Measurements from ENCODE around the gene LGALS1.
"Not testable (repeated sequence)": the region's sequence is repeated elsewhere in the genome, so short reads cannot be mapped to it uniquely, and the experiment has no call there.

Gene LGALS1

GRCh38 chr22:37692627-37693285 lies 17.3 kb downstream of the LGALS1 start:
- DNase-seq, result no peak

DNA sequence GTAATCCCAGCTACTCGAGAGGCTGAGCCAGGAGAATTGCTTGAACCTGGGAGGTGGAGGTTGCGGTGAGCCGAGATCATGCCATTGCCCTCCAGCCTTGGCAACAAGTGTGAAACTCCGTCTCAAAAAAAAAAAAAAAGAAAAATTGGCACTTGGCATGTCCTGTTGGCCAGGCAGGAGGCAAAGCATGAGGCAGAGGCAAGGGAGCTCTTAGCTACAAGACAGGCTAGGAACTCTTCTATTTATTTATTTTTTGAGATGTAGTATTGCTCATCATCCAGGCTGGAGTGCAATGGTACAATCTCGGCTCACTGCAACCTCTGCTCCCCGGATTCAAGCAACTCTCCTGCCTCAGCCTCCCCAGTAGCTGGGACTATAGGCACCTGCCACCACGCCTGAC lies 18.7 kb downstream of the LGALS1 start:
- DNase-seq, result not testable (repeated sequence)

GRCh38 chr22:37696260-37696656 lies 20.8 kb downstream of the LGALS1 start:
- not testable (repeated sequence) for DNase-seq

DNA sequence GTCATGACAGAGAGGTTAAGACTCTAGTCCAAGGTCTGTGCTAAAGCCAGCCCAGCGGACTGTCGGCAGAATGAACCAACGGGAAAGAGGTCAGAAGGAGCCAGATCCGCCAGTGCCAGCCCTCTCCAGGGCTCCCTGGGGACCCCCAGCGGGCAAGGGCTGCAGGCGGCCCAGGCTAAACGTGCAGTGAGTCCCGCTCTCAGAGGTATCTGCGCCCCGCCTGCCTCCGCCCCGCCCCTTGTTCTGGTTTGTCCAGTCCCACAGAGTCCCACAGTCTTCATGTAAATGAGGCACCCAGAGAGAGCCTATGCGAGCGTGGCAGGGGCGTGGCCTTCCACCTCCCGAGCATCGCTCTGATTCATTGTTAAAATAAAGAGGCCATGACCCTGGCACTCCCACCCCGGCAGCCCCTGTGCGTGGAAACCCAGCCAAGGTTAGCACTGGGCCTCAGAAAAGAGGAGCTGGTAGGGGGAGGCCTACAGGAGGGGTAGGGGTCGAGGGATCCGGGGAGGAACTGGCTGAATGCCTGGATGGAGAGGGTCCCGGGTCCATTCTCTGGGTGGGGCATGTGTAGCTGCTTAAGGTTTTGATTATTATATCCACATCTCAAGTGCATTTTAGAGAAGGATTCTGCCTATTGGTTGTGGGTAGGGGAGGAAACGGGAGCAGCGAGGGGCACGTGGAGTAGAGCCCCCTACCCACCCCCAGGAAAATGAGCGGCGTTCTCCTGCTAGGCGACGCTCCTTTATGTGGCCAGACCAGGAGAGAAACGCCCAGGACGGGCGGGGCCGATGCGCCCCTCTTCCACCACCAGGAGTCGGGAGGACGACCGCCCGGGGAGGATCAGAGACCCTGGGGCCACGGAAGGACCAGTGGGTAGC lies 21.5 kb downstream of the LGALS1 start, which contains the start of gene TRIOBP:
TSS of gene TRIOBP (plus strand) at position 392 of the 881 bp plus-strand sequence. CDS start 4,318 bp downstream, outside the sequence.
- no peak for DNase-seq

DNA sequence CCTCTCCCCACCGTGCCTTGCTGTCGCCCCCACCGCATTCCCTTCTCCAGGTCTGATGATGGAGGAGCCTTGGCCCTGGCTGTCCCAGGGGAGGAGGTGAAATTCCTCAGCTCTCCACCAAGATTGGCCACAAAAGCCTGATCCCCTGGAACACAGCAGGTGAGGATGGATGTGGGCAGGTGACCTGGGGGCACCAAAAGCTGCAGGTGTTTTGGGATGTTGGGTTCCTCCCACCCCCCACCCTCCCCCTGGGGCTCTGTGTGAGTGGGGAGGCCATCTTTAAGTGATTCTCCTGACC lies 22.1 kb downstream of the LGALS1 start:
- no peak for DNase-seq

DNA sequence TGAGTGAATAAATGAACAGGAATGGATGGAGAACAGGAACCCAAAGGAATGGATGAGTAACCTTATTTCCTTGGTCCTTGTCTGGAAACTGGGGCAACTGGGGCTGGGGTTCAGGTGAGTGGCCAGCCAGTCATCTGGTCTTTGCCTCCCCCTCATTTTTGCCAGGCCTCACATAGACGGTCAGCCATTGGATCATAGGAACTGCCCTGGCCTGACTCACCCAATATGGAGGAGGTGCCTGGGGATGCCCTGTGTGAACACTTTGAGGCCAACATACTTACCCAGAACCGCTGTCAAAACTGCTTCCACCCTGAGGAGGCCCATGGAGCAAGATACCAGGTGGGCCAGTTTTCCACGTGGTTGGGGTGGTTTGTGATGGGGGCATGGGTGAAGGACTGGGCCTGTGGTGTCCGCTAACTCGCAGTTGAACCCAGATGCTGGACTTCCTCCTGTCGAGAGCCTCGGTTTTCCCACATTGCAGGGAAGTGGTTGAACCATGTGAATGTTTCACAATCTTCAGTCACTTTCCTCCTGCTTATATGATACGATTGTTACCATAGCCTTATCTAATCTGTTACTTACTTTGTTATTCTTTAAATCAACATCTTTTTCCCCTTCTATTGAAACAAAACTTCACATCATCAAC lies 25.8 kb downstream of the LGALS1 start:
- no peak for DNase-seq

DNA sequence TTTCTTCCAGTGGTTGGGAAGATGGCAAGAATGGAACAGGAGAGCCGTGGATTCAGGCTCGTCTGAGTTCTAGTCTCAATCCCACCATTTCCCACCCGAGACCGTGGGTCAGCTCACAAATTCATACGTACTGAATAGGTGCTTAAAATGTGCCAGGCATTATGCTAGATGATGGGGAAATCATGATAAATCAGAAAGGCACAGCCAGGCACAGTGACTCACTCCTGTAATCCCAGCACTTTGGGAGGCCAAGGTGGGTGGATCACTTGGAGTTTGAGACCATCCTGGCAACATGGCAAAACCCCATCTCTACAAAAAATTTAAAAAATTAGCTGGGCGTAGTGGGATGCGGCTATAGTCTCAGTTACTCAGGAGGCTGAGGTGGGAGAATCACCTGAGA lies 28.5 kb downstream of the LGALS1 start:
- no peak for DNase-seq

GRCh38 chr22:37704645-37705044 lies 29.2 kb downstream of the LGALS1 start:
- DNase-seq, result no peak

DNA sequence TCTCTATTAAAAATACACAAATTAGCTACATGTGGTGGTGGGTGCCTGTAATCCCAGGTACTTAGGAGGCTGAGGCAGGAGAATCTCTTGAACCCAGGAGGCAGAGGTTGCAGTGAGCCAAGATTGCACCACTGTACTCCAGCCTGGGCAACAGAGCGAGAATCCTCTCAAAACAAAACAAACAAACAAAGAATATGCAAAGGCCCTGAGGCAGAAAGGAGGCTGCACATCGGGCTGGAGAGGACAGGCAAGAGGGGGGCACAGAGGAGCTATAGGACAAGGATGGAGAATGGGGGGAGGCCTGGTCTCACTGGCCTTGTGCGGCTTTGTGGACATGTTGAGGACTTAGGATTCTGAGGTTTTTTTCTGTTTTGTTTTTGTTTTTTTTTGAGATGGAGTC lies 29.8 kb downstream of the LGALS1 start:
- DNase-seq, result no peak

DNA sequence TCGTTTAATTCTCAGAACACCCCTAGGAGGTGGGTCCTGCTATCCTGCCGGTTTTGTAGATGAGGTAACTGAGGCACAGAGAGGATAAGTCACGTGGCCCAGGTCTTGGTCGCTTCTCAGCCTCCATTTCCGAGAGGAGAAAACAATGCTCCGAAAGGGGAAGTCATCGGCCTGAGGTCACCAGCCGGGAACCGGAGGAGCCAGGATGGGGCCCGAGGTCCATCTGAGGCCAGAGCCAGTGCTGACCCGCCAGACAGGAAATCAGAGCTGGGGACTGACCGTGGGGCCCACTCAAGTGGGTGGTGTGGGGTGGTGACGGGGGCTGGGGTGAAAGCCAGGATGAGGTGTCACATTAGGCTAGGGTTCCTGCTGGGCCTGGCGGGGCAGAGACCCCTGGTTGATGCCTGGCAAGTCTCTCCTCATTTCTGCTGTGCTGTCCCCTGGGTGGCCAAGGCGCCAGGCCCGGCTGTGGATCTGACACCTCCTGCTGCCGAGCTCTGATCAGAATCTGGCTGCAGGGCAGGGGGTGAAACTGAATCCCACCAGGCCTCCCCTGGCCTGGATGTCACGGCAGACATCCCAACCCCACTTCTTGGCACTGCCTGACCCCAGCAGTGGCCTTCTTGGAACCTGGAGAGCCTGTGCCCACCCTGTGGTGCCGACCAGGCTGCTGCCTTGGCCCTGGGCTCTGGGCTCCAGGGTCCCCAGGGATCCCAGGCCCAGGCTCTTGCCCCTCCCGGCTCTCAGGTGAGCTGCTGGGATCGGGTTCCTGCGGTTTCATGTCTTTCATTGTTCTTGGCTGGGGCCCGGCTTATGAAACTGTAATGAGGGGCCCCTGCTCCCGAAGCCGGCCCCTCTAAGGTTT lies 33.4 kb downstream of the LGALS1 start:
- no peak for DNase-seq

GRCh38 chr22:37709445-37709765 lies 34.0 kb downstream of the LGALS1 start:
- DNase-seq, result no peak

- no peak for DNase-seq
Observed at GRCh38 chr22:37710675-37711074, 35.2 kb downstream of the LGALS1 start.

DNA sequence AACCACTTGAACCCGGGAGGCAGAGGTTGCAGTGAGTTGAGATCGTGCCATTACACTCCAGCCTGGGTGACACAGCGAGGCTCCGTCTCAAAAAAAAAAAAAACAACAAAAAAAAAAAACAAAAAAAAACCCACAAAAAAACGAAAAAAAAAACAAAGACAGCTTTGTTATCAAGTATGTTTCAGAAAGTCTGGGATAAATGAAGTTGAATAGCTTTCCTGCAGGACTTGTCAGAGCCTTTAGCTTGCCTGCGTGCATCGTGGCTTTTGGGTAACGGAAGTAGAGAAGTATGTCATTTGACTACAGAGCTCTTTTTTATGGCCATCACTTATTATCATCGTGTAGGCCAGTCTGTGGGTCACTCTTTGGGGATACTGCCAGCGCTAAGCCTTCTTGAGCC lies 36.1 kb downstream of the LGALS1 start:
- DNase-seq, result no peak

DNA sequence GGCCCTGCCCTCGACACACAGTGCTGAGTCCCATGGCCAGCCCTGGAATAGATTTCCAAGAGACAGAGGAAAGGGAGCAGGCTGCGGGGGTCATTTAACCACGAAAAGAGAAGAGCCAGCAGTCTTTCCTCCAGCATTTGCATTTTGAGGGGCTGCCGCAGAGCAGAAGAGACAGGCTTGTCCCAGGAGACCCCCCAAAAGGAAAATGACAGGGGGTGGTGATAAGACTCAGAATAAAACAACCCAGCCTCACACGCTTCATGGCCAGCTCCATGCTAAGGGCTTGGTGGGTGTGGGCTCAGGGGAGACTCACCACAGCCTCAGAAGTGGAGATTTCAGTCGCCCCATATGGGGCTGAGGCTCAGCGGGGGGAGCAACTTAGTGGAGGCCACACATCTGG lies 38.3 kb downstream of the LGALS1 start:
- DNase-seq, result no peak

GRCh38 chr22:37714634-37715033 lies 39.2 kb downstream of the LGALS1 start:
- DNase-seq, result no peak

DNA sequence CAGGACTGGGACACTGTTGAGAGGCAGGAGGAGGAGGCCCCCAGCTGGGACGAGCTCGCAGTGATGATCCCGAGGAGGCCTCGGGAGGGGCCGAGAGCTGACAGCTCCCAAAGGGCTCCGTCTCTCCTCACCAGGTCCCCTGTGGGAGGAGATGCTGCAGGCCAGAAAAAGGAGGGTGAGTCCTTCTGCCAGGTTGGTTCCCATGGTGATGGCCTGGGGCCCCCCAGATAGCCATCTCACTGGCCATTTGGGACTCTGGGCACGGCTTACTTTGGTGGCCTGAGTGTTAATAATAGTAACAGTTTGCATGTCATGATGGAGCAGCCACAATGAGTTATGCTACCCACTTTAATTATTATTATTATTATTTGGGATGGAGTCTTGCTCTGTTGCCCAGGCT lies 40.3 kb downstream of the LGALS1 start:
- DNase-seq, result no peak

DNA sequence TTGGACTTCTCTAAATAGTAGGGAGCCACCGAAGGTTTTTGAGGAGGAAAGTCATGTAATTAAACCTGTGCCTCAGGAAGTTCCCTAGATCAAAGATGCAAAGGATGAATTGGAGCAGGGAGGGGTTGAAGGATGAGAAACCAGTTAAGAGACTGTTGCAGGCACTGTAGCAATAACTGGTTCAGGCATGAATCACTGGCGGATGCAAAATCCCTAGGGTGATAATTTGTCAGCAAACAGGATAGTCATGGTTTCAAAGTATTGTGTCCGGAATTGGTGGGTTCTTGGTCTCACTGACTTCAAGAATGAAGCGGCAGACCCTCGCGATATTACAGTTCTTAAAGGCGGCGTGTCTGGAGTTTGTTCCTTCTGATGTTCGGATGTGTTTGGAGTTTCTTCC lies 41.3 kb downstream of the LGALS1 start:
- no peak for DNase-seq

DNA sequence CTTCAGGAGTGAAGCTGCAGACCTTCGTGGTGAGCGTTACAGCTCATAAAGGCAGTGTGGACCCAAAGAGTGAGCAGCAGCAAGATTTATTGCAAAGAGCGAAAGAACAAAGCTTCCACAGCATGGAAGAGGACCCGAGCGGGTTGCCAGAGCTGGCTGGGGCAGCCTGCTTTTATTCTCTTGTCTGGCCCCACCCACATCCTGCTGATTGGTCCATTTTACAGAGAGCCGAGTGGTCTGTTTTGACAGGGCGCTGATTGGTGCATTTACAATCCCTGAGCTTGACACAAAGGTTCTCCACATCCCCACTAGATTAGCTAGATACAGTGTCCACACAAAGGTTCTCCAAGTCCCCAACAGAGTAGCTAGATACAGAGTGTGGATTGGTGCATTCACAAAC lies 41.8 kb downstream of the LGALS1 start:
- DNase-seq, result not testable (repeated sequence)

- not testable (repeated sequence) for DNase-seq
Observed at GRCh38 chr22:37717746-37718305, 42.4 kb downstream of the LGALS1 start.

DNA sequence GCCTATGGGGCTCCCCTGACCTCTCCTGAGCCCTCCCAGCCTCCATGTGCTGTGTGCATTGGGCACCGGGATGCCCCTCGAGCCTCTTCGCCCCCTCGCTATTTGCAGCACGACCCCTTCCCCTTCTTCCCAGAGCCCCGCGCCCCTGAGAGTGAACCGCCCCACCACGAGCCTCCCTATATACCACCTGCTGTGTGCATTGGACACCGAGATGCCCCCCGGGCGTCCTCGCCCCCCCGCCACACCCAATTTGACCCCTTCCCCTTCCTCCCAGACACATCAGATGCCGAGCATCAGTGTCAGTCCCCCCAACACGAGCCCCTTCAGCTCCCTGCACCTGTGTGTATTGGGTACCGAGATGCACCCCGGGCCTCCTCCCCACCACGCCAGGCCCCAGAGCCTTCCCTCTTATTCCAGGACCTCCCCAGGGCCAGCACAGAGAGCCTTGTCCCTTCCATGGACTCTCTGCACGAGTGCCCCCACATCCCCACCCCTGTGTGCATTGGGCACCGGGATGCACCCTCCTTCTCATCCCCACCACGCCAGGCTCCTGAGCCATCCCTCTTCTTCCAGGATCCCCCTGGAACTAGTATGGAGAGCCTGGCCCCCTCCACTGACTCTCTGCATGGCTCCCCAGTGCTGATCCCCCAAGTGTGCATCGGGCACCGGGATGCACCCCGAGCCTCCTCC lies 50.3 kb downstream of the LGALS1 start:
- no peak for DNase-seq

DNA sequence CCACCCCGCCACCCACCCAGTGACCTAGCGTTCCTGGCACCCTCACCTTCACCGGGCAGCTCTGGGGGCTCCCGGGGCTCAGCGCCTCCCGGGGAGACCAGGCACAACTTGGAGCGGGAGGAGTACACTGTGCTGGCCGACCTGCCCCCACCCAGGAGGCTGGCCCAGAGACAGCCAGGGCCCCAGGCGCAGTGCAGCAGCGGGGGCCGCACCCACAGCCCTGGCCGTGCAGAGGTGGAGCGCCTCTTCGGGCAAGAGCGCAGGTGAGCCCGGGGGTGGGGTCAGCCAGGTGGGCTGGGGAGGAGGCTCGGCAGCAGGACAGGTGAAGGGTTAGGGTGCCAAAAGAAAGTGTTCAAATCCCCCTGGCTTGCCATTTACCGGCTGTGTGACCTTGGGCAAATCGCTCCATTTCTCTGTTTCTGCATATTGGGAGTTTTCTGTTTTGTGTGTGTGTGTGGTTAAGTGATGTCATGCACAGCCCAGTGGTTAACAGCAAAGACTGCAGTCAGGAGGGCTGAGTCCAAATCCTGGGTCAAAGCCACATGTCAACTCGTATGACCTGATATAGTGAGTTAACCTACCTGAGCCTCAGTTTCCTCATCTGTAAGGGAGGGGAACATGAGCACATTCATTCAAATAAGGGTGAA lies 50.9 kb downstream of the LGALS1 start:
- DNase-seq, result no peak

DNA sequence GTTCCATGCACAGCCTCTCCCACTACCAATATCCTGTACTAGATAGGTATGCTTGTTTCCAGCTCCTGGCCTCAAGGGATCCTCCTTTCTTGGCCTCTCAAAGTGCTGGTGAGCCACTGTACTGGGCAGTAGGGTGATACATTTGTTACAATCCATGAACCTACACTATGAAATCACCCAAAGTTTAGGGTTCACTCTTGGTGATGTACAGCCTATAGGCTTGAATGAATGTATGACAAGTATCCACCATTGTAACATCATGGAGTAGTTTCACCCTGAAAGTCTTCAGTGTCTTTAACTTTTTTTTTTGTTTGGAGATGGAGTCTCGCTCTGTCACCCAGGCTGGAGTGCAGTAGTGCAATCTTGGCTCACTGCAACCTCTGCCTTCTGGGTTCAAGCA lies 53.2 kb downstream of the LGALS1 start:
- DNase-seq, result no peak

Measured in NCI-H345 (cell line).